Activated T-helper 9 cell treated with anti-CD3 and anti-CD28 coated beads, Interleukin-2, amount 50 U/mL, for 16 hours (primary cell): Measurements from ENCODE around the gene GASK1B.

ENCODE experiments used
- DNase-seq: peaks from one replicate; pipeline ENCODE4 v3.0.0-alpha.2; 2020; ENCODE audit warnings: low read depth

GASK1B gene

GRCh38 chr4:158139086-158139485 lies 33.7 kb downstream of the GASK1B start:
- no peak for DNase-seq

- no peak for DNase-seq
Measured at GRCh38 chr4:158134222-158134621, 38.6 kb downstream of the GASK1B start.

GRCh38 chr4:158133551-158133950 lies 39.3 kb downstream of the GASK1B start:
- no peak for DNase-seq

- DNase-seq, result no peak
Measured at GRCh38 chr4:158131027-158131426, 41.8 kb downstream of the GASK1B start.

- no peak for DNase-seq
Measured at GRCh38 chr4:158130204-158130603, 42.6 kb downstream of the GASK1B start.

- DNase-seq, result no peak
Measured at GRCh38 chr4:158129694-158130093, 43.1 kb downstream of the GASK1B start.

GRCh38 chr4:158128540-158128939 lies 44.3 kb downstream of the GASK1B start:
- no peak for DNase-seq

- no peak for DNase-seq
Measured at GRCh38 chr4:158125310-158125709, 47.5 kb downstream of the GASK1B start.
